H9 (cell line): ENCODE measurements around the gene KDM4C. TPM values are rescaled to one million over a fixed set of nuclear protein-coding genes. Genes with fewer than 3 reads are reported as not detected.

Experiments used
- DNase-seq: peaks from one replicate; pipeline ENCODE4 v3.0.0-alpha.2; 2017
- H2AFZ ChIP-seq: one replicate; pipeline ENCODE4 v1.6.1; 2013; ENCODE audit warnings: mild to moderate bottlenecking, low read length, control low read depth, moderate library complexity
- H2AK5ac ChIP-seq: 2 replicates; pipeline ENCODE4 v1.6.1; 2013; ENCODE audit warnings: low read length, control low read depth, mixed read lengths; ENCODE audit not compliant: insufficient read length
- H2BK120ac ChIP-seq: one replicate; pipeline ENCODE4 v1.6.1; 2013; ENCODE audit warnings: low read depth, mild to moderate bottlenecking, low read length, control low read depth, inconsistent platforms; ENCODE audit not compliant: poor library complexity, severe bottlenecking
- H2BK12ac ChIP-seq: 2 replicates; pipeline ENCODE4 v1.6.1; 2013; ENCODE audit warnings: low read length, control low read depth, mixed read lengths, low read depth; ENCODE audit not compliant: insufficient read length
- H2BK15ac ChIP-seq: 2 replicates; pipeline ENCODE4 v1.6.1; 2013; ENCODE audit warnings: low read depth, low read length, control low read depth
- H2BK20ac ChIP-seq: one replicate; pipeline ENCODE4 v1.6.1; 2013; ENCODE audit warnings: low read depth, mild to moderate bottlenecking, low read length, control low read depth, inconsistent platforms; ENCODE audit not compliant: poor library complexity, severe bottlenecking
- H2BK5ac ChIP-seq: 2 replicates; pipeline ENCODE4 v1.6.1; 2013; ENCODE audit warnings: low read length, control low read depth, mixed read lengths; ENCODE audit not compliant: insufficient read length
- H3K14ac ChIP-seq: 2 replicates; pipeline ENCODE4 v1.6.1; 2013; ENCODE audit warnings: low read length, control low read depth; ENCODE audit not compliant: insufficient read depth
- H3K18ac ChIP-seq: 2 replicates; pipeline ENCODE4 v1.6.1; 2013; ENCODE audit warnings: low read depth, mild to moderate bottlenecking, mixed read lengths, low read length, control low read depth; ENCODE audit not compliant: insufficient read length
- H3K23ac ChIP-seq: 2 replicates; pipeline ENCODE4 v1.6.1; 2013; ENCODE audit warnings: low read length, control low read depth, mixed read lengths, low read depth; ENCODE audit not compliant: insufficient read length
- H3K23me2 ChIP-seq: 2 replicates; pipeline ENCODE4 v1.6.1; 2013; ENCODE audit warnings: low read depth, mild to moderate bottlenecking, mixed read lengths, low read length, control low read depth; ENCODE audit not compliant: insufficient read length, poor library complexity, severe bottlenecking
- H3K27ac ChIP-seq: 2 replicates; pipeline ENCODE4 v1.5.1; 2013; ENCODE audit warnings: low read length, control low read depth, mixed read lengths, low read depth; ENCODE audit not compliant: insufficient read length
- H3K27me3 ChIP-seq: 2 replicates; pipeline ENCODE4 v1.6.1; 2013; ENCODE audit warnings: low read length, control low read depth, inconsistent platforms; ENCODE audit not compliant: insufficient read depth
- H3K4ac ChIP-seq: 2 replicates; pipeline ENCODE4 v1.6.1; 2013; ENCODE audit warnings: low read depth, mild to moderate bottlenecking, control low read depth, inconsistent platforms, low read length, moderate library complexity
- H3K4me1 ChIP-seq: 2 replicates; pipeline ENCODE4 v1.6.1; 2013; ENCODE audit warnings: low read length, control low read depth, inconsistent platforms; ENCODE audit not compliant: insufficient read depth
- H3K4me2 ChIP-seq: 2 replicates; pipeline ENCODE4 v1.6.1; 2013; ENCODE audit warnings: low read length, control low read depth, mixed read lengths; ENCODE audit not compliant: insufficient read length, insufficient read depth
- H3K56ac ChIP-seq: 2 replicates; pipeline ENCODE4 v1.6.1; 2013; ENCODE audit warnings: low read depth, mild to moderate bottlenecking, mixed read lengths, low read length, control low read depth; ENCODE audit not compliant: insufficient read length
- H3K79me1 ChIP-seq: 2 replicates; pipeline ENCODE4 v1.6.1; 2013; ENCODE audit warnings: low read depth, mild to moderate bottlenecking, moderate library complexity, low read length, control low read depth, inconsistent platforms; ENCODE audit not compliant: insufficient read depth, poor library complexity, severe bottlenecking
- H3K79me2 ChIP-seq: 2 replicates; pipeline ENCODE4 v1.6.1; 2013; ENCODE audit warnings: low read length, control low read depth, inconsistent platforms; ENCODE audit not compliant: insufficient read depth
- H3K9ac ChIP-seq: 2 replicates; pipeline ENCODE4 v1.6.1; 2013; ENCODE audit warnings: low read length, control low read depth, mixed read lengths; ENCODE audit not compliant: insufficient read length; ENCODE audit errors: extremely low read depth
- H3K9me3 ChIP-seq: one replicate; pipeline ENCODE4 v1.6.1; 2013; ENCODE audit warnings: low read depth, low read length, inconsistent platforms; ENCODE audit not compliant: control insufficient read depth
- H3T11ph ChIP-seq: one replicate; pipeline ENCODE4 v1.6.1; 2013; ENCODE audit warnings: mild to moderate bottlenecking, low read length, control low read depth, inconsistent platforms
- H4K20me1 ChIP-seq: one replicate; pipeline ENCODE4 v1.6.1; 2013; ENCODE audit not compliant: control insufficient read depth, insufficient read length, insufficient read depth
- H4K5ac ChIP-seq: 2 replicates; pipeline ENCODE4 v1.6.1; 2013; ENCODE audit warnings: low read depth, mild to moderate bottlenecking, mixed read lengths, low read length, control low read depth; ENCODE audit not compliant: insufficient read length
- H4K8ac ChIP-seq: replicated peaks from 2 replicates; pipeline ENCODE4 v1.6.1; 2013; ENCODE audit warnings: low read length, control low read depth, mixed read lengths, low read depth; ENCODE audit not compliant: insufficient read length
- H4K91ac ChIP-seq: 2 replicates; pipeline ENCODE4 v1.6.1; 2013; ENCODE audit warnings: low read depth, mild to moderate bottlenecking, moderate library complexity, mixed read lengths, low read length, control low read depth; ENCODE audit not compliant: insufficient read length
- H3K27ac Mint-ChIP-seq, 3 experiments: 2 replicates in 2 of 3; 3 replicates in 1 of 3; pipeline ENCODE4 v1.8.0; 2020 to 2021; ENCODE audit warnings: mixed read lengths in 3 of 3, mild to moderate bottlenecking in 1 of 3, moderate library complexity in 1 of 3
- H3K27me3 Mint-ChIP-seq: 2 replicates; pipeline ENCODE4 v1.8.0; 2021; ENCODE audit warnings: low read depth, mild to moderate bottlenecking, moderate library complexity, mixed read lengths
- H3K36me3 Mint-ChIP-seq, 3 experiments: 2 replicates in 2 of 3; 3 replicates in 1 of 3; pipeline ENCODE4 v1.8.0; 2020 to 2021; ENCODE audit warnings: low read depth in 3 of 3, mixed read lengths in 3 of 3; ENCODE audit not compliant: insufficient read depth in 1 of 3
- H3K4me1 Mint-ChIP-seq, 2 experiments: 2 replicates each; pipeline ENCODE4 v1.8.0; 2020; ENCODE audit warnings: mixed read lengths in 2 of 2
- H3K4me3 Mint-ChIP-seq, 2 experiments: 2 replicates in 1 of 2; 3 replicates in 1 of 2; pipeline ENCODE4 v1.8.0; 2020 to 2021; ENCODE audit warnings: mild to moderate bottlenecking in 2 of 2, mixed read lengths in 2 of 2, moderate library complexity in 1 of 2
- H3K9me3 Mint-ChIP-seq, 2 experiments: 2 replicates in 1 of 2; 3 replicates in 1 of 2; pipeline ENCODE4 v1.8.0; 2020; ENCODE audit warnings: mild to moderate bottlenecking in 2 of 2, mixed read lengths in 2 of 2, moderate library complexity in 1 of 2
- CTCF ChIP-seq: fragments of 200-600 bp; sonication (generic); conservative IDR thresholded peaks from 3 replicates; pipeline ENCODE4 v1.8.0; 2021; ENCODE audit warnings: antibody characterized with exemption, mild to moderate bottlenecking
- WGBS: extraction: QIAGEN DNeasy Blood & Tissue Kit; methylation state at CpG from one replicate; pipeline ENCODE4 v1.1.7; 2013; ENCODE audit warnings: missing lambda C conversion rate, low lambda C conversion rate, mixed read lengths; ENCODE audit not compliant: insufficient read length; ENCODE audit errors: extremely low coverage; 5-methylcytosine and 5-hydroxymethylcytosine counted together
- total RNA-seq: library from RNA; stranded (reverse); gene quantifications from 2 replicates; pipeline ENCODE4 v1.2.1, GENCODE V29; 2021

KDM4C gene
- total RNA-seq, 1 experiment from 2014 or later = 24.0 TPM

DNA sequence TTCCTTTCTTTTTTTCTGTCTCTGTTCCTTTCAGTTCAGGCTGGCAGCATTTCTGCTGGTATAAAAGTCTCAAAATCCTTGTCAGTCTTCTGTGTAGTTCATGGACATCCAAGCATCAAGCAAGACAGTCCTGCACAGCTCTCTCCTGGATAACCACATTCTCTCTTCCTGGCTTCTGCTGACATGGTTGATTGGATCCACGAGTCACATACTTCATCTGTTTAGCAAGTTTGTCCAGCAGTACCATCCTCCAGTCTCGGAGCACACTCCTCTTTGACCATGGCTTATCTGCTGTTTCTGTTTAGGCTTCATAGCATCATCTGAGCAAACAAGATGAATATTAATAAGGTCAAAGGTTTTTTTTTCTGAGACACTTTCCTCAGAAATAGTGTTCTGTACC lies 220.8 kb downstream of the KDM4C start:
- Mint-ChIP-seq H3K4me1 (no peaks in the 10 kb centered on the region), H3K9me3 (no peaks in the 10 kb centered on the region), H3K36me3 (peaks cover 0 to 4% (median 1%) of the 10 kb centered on the region in 3 experiments; a peak in 3 of 7 replicates), H3K27me3 (no peaks in the 10 kb centered on the region), H3K27ac (peak overlapping the region in 1 of 3 experiments; percentile 27; a peak in 1 of 7 replicates), H3K4me3 (no peak overlapping the region)
- H3K9ac ChIP-seq = no peak overlapping the region
- no peak overlapping the region for H2BK12ac ChIP-seq
- H3K9me3 ChIP-seq = no peaks in the 10 kb centered on the region
- no peaks in the 10 kb centered on the region for H3K79me2 ChIP-seq
- no peak overlapping the region for H2BK5ac ChIP-seq
- no peak for TF ChIP-seq CTCF
- WGBS = no CpG with 5 or more reads among the region's 2 CpGs
- no peak overlapping the region for H2BK15ac ChIP-seq
- no peak overlapping the region for H2AFZ ChIP-seq
- H3K27ac ChIP-seq = no peak overlapping the region
- no peaks in the 10 kb centered on the region for H4K20me1 ChIP-seq
- H3K23me2 ChIP-seq = no peaks in the 10 kb centered on the region
- H4K5ac ChIP-seq = no peak overlapping the region
- H3K79me1 ChIP-seq = no peaks in the 10 kb centered on the region
- no peak overlapping the region for H3K18ac ChIP-seq
- no peak overlapping the region for H2BK120ac ChIP-seq
- H4K8ac ChIP-seq = no peak overlapping the region
- H3K14ac ChIP-seq = no peak overlapping the region
- DNase-seq = no peak
- no peaks in the 10 kb centered on the region for H3K4me1 ChIP-seq
- no peaks in the 10 kb centered on the region for H3K27me3 ChIP-seq
- H3K23ac ChIP-seq = no peak overlapping the region
- H3K56ac ChIP-seq = no peak overlapping the region
- no peak overlapping the region for H2BK20ac ChIP-seq
- no peak overlapping the region for H3K4ac ChIP-seq
- H3T11ph ChIP-seq = no peak overlapping the region
- no peak overlapping the region for H3K4me2 ChIP-seq
- H4K91ac ChIP-seq = no peak overlapping the region
- H2AK5ac ChIP-seq = no peak overlapping the region
